GM19193 (cell line): Measurements from ENCODE around the gene IGF2R.

ENCODE experiments used
- POLR2A ChIP-seq: IDR thresholded peaks from 4 replicates; pipeline ENCODE4 v1.6.1; 2011; ENCODE audit not compliant: insufficient read depth, insufficient read length; ENCODE audit errors: extremely low read depth

The IGF2R gene

GRCh38 chr6:159968295-159969203 lies at the start of gene IGF2R:
IGF2R (plus strand) TSS chr6:159969082; CDS start chr6:159969247, 165 bp downstream.
- TF ChIP-seq POLR2A = peak; percentile 97

DNA sequence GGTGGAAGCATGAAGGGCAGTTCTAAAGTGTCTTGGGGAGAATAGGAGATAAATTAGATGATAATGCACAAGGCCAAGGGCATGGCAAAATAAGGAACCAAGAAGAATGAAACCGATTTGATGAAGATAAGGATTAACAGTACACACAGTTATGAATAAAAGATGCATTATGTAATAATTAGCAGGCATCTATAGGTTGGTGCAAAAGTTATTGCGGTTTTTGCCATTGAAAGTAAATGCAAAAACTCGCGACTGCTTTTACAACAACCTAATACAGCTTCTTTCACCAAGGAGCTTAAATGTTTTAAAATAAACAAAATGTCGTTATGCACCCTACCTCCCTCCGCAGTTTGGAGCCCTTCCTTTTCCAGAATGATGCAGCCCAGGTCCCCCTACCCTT lies 49.1 kb upstream of the IGF2R start:
- no peak for TF ChIP-seq POLR2A

DNA sequence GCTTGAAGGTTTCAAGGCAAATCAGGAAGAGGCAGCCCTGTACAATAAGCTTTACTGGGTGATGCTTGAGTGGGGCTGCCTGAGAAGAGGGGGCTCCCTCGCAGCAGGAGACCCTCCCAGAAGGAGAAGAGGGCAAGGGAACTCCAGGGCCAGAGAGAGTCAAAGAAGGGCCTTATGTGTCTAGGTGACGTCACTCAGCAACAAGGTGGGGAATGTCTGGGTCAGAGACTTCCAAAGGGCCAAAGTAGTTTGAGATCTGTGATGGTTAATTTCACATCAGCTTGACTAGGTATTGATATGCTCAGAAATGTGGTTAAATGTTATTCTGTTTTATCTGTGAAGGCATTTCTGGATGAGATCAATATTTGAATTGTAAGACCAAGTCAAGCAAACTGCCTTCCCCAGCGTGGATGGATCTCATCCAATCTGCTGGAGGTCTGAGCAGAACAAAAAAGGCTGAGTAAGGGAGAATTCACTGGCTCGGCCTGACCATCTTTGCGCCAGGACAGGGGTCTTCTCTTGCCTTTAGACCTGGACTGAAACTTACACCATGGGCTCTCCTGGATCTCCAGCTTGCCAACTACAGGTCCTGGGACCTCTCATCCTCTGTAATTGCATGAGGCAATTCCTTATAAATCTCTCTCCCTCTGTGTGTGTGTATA lies 42.2 kb upstream of the IGF2R start:
- no peak for TF ChIP-seq POLR2A

GRCh38 chr6:159929819-159930218 lies 39.1 kb upstream of the IGF2R start:
- no peak for TF ChIP-seq POLR2A

DNA sequence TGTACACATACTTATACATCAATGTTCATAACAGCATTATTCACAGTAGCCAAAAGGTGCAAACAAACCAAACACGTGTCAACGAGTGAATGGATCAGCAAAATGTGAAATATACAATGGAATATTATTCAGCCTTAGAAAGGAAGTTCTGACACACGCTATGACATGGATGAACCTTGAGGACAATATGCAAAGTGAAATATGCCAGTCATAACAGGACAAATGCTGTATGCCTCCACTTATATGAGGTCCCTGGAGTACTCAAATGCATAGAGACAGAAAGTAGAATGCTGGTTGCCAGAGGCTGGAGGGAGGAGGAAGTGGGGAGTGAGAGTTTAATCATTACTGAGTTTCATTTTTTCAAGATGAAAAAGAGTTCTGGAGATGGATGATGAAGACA lies 37.8 kb upstream of the IGF2R start:
- TF ChIP-seq POLR2A = no peak

GRCh38 chr6:159931846-159932245 lies 37.0 kb upstream of the IGF2R start:
- no peak for TF ChIP-seq POLR2A

DNA sequence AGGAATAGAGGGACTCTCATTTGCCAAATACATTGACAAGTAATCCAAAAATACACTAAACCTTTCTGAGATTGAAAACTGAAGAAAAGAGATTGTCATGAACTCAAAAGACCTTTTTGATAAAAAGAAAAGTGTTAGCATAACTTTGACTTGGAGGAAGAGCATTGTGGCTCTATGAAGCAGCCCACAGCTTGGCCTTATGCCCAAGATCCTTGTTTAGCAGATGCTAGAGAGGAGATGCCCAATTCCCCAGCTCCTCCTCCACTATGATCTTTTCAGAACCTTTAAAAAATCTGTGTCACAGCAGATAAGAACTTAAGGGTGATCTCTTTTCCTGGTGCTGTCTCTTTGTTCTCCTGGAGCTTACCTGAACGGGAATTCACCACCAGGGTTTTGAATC lies 35.8 kb upstream of the IGF2R start:
- no peak for TF ChIP-seq POLR2A

- no peak for TF ChIP-seq POLR2A
Observed at GRCh38 chr6:159934181-159934580, 34.7 kb upstream of the IGF2R start.

GRCh38 chr6:159935065-159935464 lies 33.8 kb upstream of the IGF2R start:
- TF ChIP-seq POLR2A = no peak

DNA sequence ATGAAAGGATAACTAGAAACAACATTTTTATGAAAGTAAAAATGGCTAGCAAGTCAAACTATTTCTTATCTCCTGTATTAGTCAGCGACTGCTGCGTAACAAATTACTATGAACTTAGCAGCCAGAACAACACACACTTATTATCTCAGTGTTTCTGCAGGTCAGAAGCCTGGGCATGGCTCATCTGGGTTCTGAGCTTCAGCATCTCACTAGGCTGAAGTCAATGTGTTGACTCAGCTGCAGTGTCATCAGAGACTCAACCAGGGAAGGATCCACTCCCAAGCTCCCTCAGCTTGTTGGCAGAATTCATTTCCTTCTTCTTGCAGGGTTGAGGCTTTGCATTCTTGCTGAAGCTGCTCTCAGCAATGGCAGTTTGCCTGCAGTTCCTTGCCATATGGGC lies 33.2 kb upstream of the IGF2R start:
- TF ChIP-seq POLR2A = no peak

DNA sequence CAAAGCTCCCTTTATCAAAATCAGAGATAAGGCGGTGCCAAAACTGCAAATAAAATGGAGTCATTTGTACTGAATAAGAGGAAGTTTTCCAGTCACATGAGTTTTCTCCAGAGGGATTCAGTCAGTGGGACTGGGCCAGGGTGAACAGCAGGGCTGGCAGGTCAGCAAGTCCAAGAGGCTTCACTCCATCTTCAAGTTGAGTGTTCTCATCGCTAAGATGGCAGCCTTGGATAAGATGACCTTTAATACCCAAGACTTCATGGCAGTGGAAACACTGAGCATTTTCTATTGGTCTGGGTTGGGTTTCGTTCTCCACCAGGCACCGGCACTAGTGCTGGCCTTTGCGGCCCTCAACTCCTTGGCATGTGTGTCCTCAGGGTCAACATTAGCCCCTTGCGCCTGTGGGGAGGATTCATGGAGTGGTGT lies 29.3 kb upstream of the IGF2R start:
- TF ChIP-seq POLR2A = no peak

DNA sequence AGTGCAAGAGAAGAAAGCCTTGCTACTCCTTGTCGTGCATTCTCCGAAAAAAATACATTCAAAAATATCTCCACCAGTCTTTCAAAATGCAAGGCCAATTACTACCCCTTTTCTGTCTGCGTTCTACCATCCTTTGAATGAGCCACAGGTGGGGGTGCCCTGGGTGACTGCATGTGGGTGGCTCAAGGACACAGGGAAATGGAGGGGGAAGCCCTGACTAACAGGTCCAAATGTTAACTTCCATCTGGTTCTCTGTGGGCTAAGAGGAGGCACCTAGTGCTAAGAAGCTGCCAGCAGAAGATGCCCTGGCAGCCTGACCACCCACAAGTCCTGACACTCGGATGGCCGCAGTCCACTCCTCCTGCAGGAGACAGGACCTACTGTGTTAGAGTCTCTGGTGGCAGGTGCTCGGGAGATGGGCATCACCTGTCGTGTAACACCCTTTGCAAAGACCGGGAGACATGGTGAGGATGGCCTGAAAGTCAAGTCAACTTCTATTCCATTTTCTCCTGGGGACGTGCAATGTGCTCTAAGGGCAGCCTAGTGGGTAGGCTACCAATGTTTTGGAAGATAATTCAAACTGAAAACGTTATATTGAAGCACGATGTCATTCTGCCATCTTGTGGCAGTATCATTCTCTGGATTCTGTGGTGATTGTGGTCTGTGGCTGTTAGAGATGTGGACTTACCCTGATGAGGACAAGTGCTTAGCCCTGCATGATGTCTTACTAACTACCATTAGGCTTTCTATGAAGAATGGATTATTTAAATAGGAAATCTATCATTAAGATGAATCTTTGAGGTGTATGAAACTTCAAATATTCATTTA lies 27.4 kb upstream of the IGF2R start:
- no peak for TF ChIP-seq POLR2A

- no peak for TF ChIP-seq POLR2A
Observed at GRCh38 chr6:159943101-159943632, 25.7 kb upstream of the IGF2R start.

DNA sequence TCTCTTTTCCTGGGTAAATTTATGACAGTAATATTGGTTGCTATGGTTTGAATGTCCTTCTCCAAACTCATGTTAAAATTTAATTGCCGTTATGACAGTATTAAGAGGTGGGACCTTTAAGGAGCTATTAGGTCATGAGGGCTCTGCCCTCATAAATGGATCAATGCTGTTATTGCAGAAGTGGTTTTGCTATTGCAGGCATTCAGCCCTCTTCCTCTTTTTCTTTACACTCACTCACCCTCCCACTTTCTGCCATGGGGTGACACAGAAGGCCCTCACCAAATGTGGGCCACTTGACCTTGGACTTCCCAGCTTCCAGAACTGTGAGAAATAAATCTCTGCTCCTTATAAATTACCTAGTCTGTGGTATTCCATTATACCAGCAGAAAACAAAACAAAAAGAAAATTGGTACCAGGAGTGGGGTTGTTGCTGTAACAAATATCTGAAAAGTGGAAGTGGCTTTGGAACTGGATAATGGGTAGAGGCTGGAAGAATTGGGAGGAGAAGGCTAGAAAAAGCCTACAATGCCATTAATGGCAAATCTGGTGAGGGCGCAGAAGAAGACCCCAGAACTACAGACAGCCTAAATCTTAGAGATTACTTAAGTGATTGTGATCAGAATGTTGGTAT lies 24.8 kb upstream of the IGF2R start:
- no peak for TF ChIP-seq POLR2A
